DOHH2 (cell line): Measurements from ENCODE around the gene MTMR6.

Experiments
- H3F3A ChIP-seq: fragments of 200-600 bp; sonication (generic), shearing (Covaris generic); 2 replicates; pipeline ENCODE4 v1.6.0; 2016; ENCODE audit warnings: antibody characterized with exemption, mild to moderate bottlenecking; ENCODE audit not compliant: control insufficient read depth, insufficient read depth
- H3K27ac ChIP-seq: fragments of 200-600 bp; sonication (generic); 2 replicates; pipeline ENCODE4 v1.5.1; 2014; ENCODE audit warnings: low read depth, mild to moderate bottlenecking, low read length, moderate library complexity
- H3K27me3 ChIP-seq: fragments of 200-600 bp; sonication (generic); 2 replicates; pipeline ENCODE4 v1.6.1; 2014; ENCODE audit warnings: mild to moderate bottlenecking, low read length, mixed read lengths; ENCODE audit not compliant: control insufficient read depth
- H3K36me3 ChIP-seq: fragments of 200-600 bp; sonication (generic); 2 replicates; pipeline ENCODE4 v1.6.1; 2014; ENCODE audit warnings: mild to moderate bottlenecking, low read length, moderate library complexity, mixed read lengths; ENCODE audit not compliant: control insufficient read depth
- H3K4me1 ChIP-seq: fragments of 200-600 bp; sonication (generic); 2 replicates; pipeline ENCODE4 v1.6.1; 2014; ENCODE audit warnings: mild to moderate bottlenecking, low read length, mixed read lengths; ENCODE audit not compliant: control insufficient read depth
- H3K4me2 ChIP-seq: fragments of 200-600 bp; sonication (generic); 2 replicates; pipeline ENCODE4 v1.6.0; 2014; ENCODE audit warnings: mild to moderate bottlenecking, low read length, moderate library complexity
- H3K4me3 ChIP-seq: fragments of 200-600 bp; sonication (generic); 2 replicates; pipeline ENCODE4 v1.5.1; 2014; ENCODE audit warnings: mild to moderate bottlenecking, low read length, mixed read lengths
- H3K79me2 ChIP-seq: fragments of 200-600 bp; sonication (generic); 2 replicates; pipeline ENCODE4 v1.6.1; 2014; ENCODE audit warnings: mild to moderate bottlenecking, low read length, mixed read lengths; ENCODE audit not compliant: control insufficient read depth
- H3K9me2 ChIP-seq: fragments of 200-600 bp; sonication (generic); replicated peaks from 2 replicates; pipeline ENCODE4 v1.6.1; 2014; ENCODE audit warnings: mild to moderate bottlenecking, low read length, mixed read lengths; ENCODE audit not compliant: control insufficient read depth
- H3K9me3 ChIP-seq: fragments of 200-600 bp; sonication (generic); 2 replicates; pipeline ENCODE4 v1.6.1; 2014; ENCODE audit warnings: antibody characterized with exemption, low read length, mixed read lengths; ENCODE audit not compliant: control insufficient read depth, insufficient read depth
- H4K20me1 ChIP-seq: fragments of 200-600 bp; sonication (generic); 2 replicates; pipeline ENCODE4 v1.6.0; 2014; ENCODE audit warnings: low read depth, mild to moderate bottlenecking, antibody characterized with exemption, low read length, moderate library complexity; ENCODE audit not compliant: control insufficient read depth, insufficient read depth
- EZH2phosphoT487 ChIP-seq: fragments of 200-600 bp; sonication (generic); IDR thresholded peaks from 2 replicates; pipeline ENCODE4 v1.6.1; 2017; ENCODE audit warnings: borderline replicate concordance, mild to moderate bottlenecking, antibody characterized with exemption, low read length, moderate library complexity, mixed read lengths
- TF ChIP-seq, protein P1 (sequence below): fragments of 200-600 bp; sonication (generic); IDR thresholded peaks from one replicate; pipeline ENCODE4 v1.5.1; 2014; ENCODE audit warnings: antibody characterized with exemption, mild to moderate bottlenecking, low read depth, low read length; ENCODE audit not compliant: poor library complexity, severe bottlenecking

Gene MTMR6

DNA sequence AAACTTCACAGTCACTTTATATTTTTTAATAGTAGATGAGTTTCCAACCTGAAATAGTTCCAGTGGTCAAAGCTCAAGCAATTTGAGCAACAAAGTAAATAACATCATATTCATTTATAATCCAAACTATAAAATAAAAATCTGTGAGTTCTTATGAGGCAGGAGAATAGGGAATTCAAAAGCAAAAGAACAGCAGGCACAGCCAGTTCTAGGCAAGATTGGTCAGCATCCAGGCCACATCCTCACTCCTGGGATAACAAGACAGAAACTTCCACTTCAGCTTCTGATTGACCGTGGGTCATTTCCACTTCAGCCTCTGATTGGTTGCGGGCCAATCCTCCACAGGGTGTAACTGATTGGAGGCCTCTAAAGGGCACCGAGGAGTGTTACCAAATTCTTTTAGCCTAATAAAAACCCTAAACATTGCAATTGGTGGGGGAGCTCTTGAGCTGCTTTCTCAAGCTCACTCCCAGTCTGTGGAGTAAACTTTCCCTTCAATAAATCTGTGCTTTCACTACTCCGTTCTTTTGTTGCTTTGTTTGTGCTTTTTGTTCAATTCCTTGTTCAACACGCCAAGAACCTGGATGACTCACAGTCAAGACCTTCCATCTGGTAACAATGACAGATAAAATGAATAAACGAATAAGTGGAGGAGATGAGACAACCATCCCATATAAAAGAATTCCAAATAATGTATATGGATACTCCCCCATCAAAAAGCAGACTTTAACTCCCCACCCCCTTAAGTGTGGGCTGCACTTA is 72.6 kb downstream of the MTMR6 start:
- Histone ChIP-seq H3K27me3 (no peaks in the 10 kb centered on the region; the same call in 1 of the 2 replicates), H3K27ac (no peak overlapping the region), H3K9me3 (no peaks in the 10 kb centered on the region), H3K4me3 (no peak overlapping the region), H3K9me2 (no peaks in the 10 kb centered on the region), H3K79me2 (no peaks in the 10 kb centered on the region), H4K20me1 (no peaks in the 10 kb centered on the region), H3F3A (no peaks in the 10 kb centered on the region), H3K4me2 (no peak overlapping the region), H3K4me1 (no peaks in the 10 kb centered on the region), H3K36me3 (no peaks in the 10 kb centered on the region)
- TF ChIP-seq, protein P1, sequence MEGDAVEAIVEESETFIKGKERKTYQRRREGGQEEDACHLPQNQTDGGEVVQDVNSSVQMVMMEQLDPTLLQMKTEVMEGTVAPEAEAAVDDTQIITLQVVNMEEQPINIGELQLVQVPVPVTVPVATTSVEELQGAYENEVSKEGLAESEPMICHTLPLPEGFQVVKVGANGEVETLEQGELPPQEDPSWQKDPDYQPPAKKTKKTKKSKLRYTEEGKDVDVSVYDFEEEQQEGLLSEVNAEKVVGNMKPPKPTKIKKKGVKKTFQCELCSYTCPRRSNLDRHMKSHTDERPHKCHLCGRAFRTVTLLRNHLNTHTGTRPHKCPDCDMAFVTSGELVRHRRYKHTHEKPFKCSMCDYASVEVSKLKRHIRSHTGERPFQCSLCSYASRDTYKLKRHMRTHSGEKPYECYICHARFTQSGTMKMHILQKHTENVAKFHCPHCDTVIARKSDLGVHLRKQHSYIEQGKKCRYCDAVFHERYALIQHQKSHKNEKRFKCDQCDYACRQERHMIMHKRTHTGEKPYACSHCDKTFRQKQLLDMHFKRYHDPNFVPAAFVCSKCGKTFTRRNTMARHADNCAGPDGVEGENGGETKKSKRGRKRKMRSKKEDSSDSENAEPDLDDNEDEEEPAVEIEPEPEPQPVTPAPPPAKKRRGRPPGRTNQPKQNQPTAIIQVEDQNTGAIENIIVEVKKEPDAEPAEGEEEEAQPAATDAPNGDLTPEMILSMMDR = no peak
- no peak for TF ChIP-seq EZH2phosphoT487

DNA sequence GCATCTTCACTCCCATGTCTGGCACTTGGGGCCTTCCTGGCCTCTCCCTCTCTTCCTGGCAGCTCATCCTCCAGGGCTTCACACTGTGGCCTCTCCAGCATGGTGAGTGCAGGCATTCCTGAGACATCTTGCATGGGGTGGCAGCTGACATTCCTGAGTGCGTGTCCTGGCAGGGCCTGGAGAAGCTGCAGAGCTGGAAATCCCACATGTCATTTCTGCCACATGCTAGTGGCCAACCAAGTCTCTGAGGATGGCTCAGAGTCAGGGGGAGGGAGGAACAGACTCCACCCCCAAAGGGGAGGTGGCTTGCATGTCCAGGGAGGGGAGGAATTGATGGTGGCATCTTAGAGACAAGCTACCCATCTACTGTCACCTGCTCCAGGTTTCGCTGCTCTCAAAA is 73.6 kb downstream of the MTMR6 start:
- H3K27ac ChIP-seq = no peak overlapping the region
- H3K9me3 ChIP-seq = no peaks in the 10 kb centered on the region
- TF ChIP-seq, protein P1 = no peak
- TF ChIP-seq EZH2phosphoT487 = no peak
- H3K36me3 ChIP-seq = no peaks in the 10 kb centered on the region
- no peaks in the 10 kb centered on the region; the same call in 1 of the 2 replicates for H3K27me3 ChIP-seq
- H3K4me3 ChIP-seq = no peak overlapping the region
- no peaks in the 10 kb centered on the region for H3K4me1 ChIP-seq
- H3K79me2 ChIP-seq = no peaks in the 10 kb centered on the region
- H3K9me2 ChIP-seq = no peaks in the 10 kb centered on the region
- no peaks in the 10 kb centered on the region for H4K20me1 ChIP-seq
- H3K4me2 ChIP-seq = no peak overlapping the region
- no peaks in the 10 kb centered on the region for H3F3A ChIP-seq

DNA sequence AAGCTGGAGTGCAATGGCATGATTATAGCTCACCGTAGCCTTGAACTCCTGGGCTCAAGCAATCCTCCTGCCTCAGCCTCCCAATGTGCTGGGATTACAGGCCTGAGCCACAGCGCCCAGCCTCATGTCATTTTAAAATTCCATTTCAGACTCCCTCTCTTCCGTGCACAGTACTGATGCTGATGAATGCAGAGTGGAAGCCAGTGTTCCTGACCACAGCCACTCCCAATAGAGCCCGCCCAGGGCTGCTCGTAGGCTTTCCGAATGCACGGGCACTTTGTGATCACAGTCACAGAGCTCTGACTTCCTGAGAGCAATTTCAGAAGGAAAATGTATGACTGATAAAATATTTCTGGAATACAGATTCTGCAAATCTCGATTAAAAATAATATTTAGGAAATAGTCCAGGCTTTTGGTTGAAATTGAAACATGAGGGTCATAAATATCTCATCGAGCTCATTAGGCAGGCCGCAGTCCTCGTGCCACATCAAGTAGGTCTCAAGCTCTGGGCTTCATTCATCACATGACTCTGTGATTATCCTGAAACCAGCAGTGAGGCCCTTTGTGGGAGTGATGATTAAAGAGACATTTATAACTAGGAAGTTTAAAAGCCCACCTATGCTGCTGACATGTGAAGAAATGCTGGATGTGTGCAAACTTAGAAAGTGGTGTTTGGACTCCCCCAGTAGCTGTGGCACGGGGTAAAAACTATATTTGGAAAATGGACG is 76.3 kb downstream of the MTMR6 start:
- H3F3A ChIP-seq = no peaks in the 10 kb centered on the region
- no peaks in the 10 kb centered on the region for H3K36me3 ChIP-seq
- H3K9me2 ChIP-seq = no peaks in the 10 kb centered on the region
- no peaks in the 10 kb centered on the region for H3K4me1 ChIP-seq
- H3K9me3 ChIP-seq = no peaks in the 10 kb centered on the region
- no peaks in the 10 kb centered on the region; the same call in 1 of the 2 replicates for H3K27me3 ChIP-seq
- TF ChIP-seq, protein P1 = no peak
- no peak for TF ChIP-seq EZH2phosphoT487
- no peak overlapping the region for H3K27ac ChIP-seq
- H4K20me1 ChIP-seq = no peaks in the 10 kb centered on the region
- H3K4me3 ChIP-seq = no peak overlapping the region
- no peak overlapping the region for H3K4me2 ChIP-seq
- no peaks in the 10 kb centered on the region for H3K79me2 ChIP-seq
